Left colon (tissue), 2 donors: ENCODE data around the gene C18orf54. TPM values are rescaled to one million over a fixed set of nuclear protein-coding genes. Genes with fewer than 3 reads are reported as not detected.
"Not testable (repeated sequence)": the region's sequence is repeated elsewhere in the genome, so short reads cannot be mapped to it uniquely, and the experiment has no call there.

Experiments used
- ATAC-seq: fragments of 200-7000 bp; cut with Tn5 transposase; one replicate; pipeline ENCODE4 v1.9.1; 2020; ENCODE audit warnings: mild to moderate bottlenecking, moderate library complexity
- DNase-seq, 2 donors: peaks; one replicate each; pipeline ENCODE4 v3.0.0-alpha.2; 2020
- intact Hi-C, 2 donors: fragments of 100-400 bp; cut with DNase I in 1 of 2; cut with micrococcal nuclease in 1 of 2; formaldehyde crosslinking; loops; one replicate each; pipeline versions ENCODE4 v1.11.2 to v1.14.0; 2022; cut with DNase I, micrococcal nuclease
- total RNA-seq, 2 donors: library from RNA; stranded (reverse); fragmentation: NEBNext Ultra II Directional; extraction: Animal tissue kit (Norgen Biotek cat#: 25700); gene quantifications; one replicate each; pipeline ENCODE4 v1.2.1, GENCODE V29; 2021
- donor health status: DM: no; HTN: no; CAD: no.
- donor health status: DM: yes; HTN: yes; CAD: no.

C18orf54 gene
- total RNA-seq, 2 donors from 2014 or later, result 2.4 to 3.4 TPM

DNA sequence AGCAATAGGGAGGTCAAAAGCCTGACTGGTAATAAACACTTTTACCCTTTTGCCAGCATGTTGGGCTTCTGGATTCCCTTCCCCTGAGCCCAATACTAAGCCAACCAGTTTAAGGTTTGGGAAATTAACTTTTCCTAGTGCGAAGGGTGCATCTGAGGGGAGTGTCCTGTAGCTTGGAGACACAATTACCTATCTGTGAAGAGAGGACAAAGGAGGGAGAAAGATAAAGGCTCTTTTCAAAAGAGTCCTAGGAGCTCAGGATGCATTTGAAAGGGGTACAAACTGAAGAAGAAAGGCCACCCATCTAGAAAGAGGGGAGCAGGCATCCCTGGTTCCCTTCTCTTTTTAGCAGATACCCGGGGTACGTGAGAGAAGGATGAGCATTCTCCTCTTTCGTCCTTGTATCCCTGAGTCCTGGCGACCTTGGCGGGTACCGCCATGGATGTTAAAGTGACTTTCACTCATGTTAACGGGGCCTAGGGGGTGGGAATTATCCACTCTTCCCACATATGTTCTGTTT lies 25.1 kb downstream of the C18orf54 start:
- DNase-seq (no peak), ATAC-seq (no peak)
- intact Hi-C loops, result no loop called here

DNA sequence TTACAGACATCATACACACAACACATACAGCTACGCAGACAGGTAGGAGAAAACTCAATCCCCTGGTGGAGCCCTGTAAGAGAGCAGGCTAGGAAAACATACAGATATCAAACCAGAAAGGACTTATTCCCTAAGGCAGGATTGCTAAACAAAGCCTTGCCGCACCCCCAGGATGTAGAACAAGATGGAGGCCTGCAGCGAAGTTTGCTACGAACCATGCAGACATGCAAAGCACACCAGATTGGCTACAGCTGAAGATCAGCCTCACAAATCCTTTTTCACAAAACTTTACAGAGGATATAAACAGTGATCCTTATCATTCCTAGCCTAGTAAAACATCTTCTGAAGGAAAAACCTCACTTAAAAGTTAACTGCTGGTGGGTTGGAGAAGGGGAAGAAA lies 28.3 kb downstream of the C18orf54 start:
- intact Hi-C loops, result no loop called here
- ATAC-seq, result no peak

DNA sequence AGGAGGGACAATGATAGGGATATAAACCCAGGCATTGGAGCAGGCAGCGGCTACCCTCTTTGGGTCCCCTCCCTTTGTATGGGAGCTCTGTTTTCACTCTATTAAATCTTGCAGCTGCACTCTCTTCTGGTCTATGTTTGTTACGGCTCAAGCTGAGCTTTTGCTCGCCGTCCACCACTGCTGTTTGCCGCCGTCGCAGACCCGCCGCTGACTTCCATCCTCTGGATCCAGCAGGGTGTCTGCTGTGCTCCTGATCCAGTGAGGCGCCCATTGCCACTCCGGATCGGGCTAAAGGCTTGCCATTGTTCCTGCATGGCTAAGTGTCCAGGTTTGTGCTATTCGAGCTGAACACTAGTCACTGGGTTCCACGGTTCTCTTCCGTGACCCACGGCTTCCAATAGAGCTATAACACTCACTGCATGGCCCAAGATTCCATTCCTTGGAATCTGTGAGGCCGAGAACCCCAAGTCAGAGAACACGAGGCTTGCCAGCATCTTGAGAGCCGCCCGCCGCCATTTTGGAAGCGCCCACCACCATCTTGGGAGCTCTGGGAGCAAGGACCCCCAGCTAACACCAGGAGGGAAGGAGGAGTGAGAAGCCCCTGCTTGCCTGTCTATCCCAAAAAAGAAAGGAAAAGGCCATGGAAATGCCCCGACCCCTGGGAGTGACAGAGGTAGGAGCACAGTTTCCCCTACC lies 29.2 kb downstream of the C18orf54 start:
- intact Hi-C loops, DNase-seq, ATAC-seq: not testable (repeated sequence)

More for the DNA sequence above, 28.3 kb downstream of the C18orf54 start:
- DNase-seq, result no peak

DNA sequence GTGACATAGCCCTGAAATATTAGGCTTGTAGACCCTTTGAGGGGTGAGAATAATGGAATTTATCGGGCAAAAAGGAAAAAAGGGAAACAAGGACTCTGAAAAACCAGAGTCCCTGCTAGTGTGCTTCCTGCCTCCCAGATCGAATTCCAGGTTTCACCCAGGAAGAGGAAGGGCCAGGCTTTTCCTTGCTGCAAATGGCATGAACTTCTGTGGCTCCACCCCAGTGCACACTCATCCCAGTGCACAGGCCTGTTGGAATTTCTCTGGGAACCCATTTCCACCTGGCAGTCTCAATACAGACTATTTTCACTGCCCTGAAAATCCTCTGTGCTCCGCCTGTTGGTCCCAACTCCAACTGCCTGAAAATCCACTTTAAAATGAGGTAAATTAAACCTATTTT lies 29.9 kb downstream of the C18orf54 start:
- DNase-seq (no peak), ATAC-seq (no peak)
- intact Hi-C loops, result no loop called here

DNA sequence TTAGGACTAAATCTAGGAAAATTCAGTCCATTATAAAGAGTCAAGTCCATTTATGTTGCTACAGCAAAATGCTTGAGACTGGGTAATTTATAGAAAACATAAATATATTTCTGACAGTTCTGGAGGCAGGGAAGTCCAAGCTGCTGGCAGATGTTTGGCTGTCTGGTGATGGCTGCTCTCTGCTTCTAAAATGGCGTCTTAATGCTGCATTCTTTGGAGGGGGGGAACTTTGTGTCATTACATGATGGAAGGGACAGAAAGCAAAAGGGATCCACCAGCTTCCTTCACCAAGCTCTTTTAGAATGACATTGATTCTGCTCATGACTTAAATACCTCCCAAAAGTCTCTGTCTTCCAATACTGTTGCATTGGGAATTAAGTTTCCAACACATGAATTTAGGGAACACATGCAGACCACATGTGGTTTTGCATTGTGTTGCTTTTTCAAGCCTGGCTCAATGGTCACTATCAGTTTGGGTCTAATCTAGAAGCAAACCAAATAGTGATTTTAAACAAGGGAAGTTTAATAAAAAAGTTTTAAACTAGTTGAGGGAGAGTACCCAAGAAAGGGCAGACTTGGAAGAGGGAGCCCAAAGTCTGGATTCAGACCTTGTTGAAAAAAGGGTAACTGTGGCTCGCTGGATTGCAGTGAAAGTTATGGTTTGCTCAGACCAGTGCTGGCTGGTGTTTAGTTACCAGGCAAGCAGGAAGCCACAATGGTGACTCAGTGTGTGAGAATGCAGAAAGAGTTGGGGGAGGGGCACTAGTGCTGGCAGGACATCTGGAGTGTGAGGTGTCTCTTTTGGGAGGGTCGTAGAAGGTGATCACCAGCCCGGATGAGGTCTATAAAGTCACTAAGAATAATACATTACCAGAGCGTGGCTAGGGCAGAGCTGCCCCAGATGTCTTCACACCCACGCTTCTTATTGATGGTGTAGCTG lies 30.8 kb downstream of the C18orf54 start:
- intact Hi-C loops, result no loop called here
- peak; percentile 31 to 68 for DNase-seq
- ATAC-seq, result peak; percentile 67

DNA sequence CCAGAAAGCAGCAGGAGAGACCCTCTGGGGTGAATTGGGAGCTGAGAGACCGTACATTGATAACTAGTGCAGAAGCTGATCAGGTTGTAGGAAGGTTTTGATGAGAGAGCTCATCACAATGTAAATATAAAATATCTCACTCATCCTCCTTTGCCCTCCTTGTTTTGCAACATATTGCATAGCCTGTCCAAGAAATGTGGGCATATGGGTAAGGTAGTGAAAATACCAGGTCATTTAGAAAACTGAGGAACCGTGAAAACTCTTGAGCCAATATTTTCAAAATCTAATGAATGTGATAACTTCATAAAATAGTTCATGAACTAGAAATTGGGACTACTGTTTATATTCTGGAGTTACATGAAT lies 31.4 kb downstream of the C18orf54 start:
- no peak for DNase-seq
- intact Hi-C loops, result no loop called here
- ATAC-seq, result no peak

DNA sequence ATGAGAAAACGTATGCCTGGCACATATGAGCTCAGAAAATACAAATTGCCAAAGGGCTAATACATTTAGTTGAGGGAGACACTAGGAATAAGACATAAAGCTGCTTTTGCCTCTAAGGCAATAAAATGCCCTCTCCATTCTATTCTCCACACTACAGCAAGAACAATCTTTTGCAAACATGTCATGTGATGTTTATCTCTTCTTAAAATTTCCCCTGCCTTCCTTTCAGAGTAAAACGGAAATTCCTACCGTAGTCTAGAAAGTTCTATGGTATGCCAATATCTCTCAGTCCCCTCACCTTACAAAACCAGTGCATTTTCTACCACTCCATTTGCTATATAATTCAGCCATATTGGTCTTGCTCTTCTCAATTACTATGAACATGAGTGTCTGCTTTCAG lies 33.1 kb downstream of the C18orf54 start:
- ATAC-seq, result no peak
- intact Hi-C loops, result no loop called here
- DNase-seq, result no peak

DNA sequence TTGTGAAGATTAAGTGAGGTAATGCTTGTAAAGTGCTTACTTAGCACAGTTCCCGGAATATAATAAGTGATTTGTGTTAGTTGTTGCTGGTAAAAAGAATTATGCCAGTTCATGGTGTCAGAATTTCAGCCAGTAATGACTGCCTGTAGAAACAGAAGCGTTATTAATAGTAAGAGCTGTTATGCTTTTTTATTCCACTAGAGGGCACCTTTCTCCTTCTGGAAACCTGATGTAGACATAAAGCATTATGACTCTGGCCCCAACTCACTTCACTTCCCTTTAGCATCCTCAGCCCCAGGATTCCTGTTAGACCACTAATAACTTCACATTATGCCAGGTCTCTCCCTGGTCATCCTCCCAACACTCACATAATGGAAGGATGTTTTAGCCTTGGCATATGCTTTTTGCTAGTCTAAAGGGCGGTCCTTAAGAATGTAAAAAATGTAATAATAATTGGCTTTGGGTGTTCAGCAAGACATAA lies 34.9 kb downstream of the C18orf54 start:
- intact Hi-C loops, result no loop called here
- ATAC-seq (peak; percentile 66), DNase-seq (no peak)

DNA sequence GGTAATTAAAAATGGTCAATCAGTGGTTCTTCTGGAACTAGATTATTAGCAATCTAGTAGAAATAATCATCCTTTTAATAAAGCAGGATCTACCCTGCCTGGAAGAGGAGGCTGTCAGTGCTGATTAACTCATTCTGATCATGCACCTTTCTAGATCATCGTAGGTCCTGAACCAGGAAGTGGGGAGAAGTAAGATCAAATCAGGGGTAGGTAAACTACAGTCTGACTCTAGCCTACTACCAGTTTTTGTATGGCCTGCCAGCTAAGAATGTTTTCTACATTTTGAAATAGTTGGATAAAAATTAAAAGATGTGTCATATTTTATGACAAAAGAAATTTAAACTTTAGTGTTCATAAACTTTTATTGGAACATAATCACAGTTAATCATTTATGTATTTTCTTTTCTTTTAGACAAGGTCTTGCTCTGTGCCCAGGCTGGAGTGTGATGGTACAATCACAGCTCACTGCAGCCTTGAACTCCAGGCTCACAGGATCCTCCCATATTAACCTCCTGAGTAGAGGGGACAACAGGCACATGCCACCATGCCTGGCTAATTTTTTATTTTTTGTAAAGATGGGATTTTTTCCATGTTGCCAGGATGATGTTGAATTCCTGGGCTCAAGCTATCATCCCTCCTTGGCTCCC lies 36.1 kb downstream of the C18orf54 start:
- DNase-seq (peak; percentile 27 to 45), ATAC-seq (peak; percentile 80)
- intact Hi-C loops, result no loop called here

DNA sequence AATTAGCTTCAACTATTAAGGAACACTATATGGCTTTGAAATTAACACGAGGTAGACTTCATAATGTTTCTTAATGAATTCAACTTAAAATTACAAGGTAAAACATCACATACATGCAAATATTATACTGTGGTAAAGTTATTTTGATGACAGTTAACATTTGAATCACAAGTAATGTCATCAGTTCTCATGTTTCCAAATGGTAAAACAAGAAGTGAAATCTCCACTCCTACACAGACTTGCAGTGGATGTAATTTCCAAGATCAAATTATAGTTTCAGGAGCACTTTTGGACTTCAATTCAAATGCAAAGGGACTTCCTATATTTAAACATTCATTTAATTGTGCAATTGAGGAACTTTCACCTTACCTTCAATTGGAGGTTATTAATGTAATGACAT lies 39.1 kb downstream of the C18orf54 start:
- ATAC-seq, result no peak
- DNase-seq, result no peak
- intact Hi-C loops, result no loop called here

DNA sequence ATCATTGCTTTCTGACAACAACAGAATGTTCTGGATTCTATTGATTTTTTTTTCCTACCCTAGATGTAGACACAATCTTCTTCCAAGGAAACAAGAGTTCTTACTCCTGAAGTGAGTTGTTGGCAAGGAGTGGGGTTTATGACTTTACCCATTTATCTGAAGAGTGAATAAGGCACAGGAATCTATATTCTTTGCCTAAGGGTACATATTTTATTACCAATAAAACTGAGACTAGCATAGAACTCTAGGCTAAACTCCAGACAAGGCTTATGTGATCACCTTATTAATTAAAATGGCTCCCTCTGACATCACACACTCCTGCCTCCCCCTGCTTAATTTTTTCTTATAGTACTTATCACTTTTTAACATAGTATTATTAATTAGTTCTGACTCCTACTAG lies 47.6 kb downstream of the C18orf54 start:
- DNase-seq (no peak), ATAC-seq (peak; percentile 75)
- intact Hi-C loops, result no loop called here

DNA sequence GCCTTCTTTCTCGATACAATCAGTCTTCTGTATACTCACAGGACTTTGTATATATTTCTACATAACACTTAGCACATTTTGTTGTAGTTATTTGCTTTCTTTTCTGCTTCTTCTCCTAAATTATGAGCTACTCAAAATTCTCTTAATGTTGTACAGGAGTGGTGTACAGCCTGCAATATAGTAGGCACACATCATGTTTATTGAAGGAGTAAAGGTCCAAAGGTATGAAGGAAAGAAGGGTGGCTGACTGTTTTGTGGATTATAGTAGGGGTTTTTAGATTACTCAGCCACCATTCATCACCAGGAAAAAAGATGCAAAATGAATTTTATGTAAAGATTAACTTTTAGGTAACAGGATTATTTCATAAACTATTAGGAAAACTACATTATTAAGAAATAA lies 54.1 kb downstream of the C18orf54 start:
- ATAC-seq, result peak; percentile 96
- no peak for DNase-seq
- intact Hi-C loops, result no loop called here

DNA sequence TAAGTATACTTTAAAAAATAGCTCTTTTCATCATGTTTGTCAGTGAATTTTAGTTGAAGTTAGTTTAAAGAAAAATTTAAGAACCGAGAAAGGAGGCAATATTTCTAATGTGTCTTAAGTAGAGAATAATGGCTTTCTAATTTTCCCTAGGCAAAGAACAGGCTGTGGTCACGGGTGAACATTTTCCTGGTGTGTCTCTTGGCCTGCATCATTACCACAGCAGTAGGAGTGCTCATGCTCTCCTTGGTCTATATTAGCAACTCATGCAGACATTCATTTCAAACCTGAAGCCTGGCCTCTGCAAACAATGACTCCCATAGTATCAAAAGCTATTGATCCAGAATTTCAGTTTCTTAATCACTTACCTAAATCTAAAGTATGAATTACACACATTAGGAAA lies 57.4 kb downstream of the C18orf54 start:
- ATAC-seq, result no peak
- intact Hi-C loops, result no loop called here
- no peak for DNase-seq

DNA sequence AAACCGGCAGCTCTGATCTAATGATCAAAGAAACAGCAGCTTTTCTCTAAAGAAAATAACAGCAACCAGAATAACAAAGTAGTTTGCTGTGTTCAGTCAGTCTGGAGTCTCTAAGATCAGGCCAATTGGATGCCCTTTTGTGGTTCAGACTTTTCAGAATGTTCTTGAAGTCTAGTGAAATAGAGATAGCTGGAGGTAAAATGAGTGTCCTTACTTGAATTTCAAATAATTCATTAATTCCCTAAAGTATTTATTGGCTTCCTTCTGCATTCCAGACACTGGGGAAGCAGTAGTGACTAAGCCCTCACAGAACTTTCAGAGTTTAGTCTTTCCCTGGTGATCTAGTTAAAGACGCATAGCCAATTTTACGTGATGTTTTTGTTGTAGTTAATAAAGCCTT lies 58.7 kb downstream of the C18orf54 start:
- no peak for ATAC-seq
- DNase-seq, result no peak
- intact Hi-C loops, result no loop called here

DNA sequence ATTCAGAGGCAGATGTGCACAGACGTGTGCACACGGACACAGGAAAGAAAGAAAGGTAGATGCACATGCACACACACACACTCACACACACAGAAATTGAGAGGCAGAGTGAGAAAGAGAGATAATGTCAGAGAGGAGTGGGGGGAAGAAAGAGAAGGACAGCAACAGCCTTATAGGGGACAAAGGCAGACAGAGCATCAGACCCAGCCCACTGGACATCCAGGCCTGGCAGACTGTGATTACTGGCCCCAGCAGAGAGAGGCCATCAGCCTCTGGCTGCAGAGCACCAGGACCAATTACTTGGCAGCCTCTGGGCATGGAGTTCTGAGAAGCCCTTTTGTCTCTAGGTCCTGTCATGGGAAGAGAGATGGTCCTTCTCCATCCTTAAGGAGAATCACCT lies 66.1 kb downstream of the C18orf54 start:
- intact Hi-C loops, result no loop called here
- ATAC-seq (no peak), DNase-seq (no peak)

DNA sequence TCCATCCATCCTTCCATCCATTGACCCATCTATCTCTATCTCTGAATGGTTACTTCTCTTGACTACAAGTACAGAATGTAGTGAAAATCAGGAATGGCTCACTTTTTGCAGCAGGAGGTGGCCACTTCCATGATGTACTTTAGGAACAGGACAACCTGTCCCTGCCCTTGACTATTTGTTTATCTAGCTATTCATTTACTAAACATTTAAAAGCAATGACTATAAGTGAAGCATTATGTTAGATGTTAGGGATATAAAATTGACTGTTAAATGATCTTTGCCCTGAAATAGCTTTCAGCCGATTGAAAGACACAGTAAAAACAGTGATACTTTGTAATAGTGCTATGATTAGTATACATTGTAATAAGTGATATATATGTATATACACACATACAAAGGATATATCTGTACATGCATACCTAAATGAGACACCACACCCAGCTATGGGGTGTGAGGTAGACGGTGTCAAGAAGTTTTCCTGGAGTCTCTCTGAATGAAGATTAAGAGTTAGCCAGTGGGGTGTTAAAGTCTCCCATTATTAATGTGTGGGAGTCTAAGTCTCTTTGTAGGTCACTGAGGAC lies 68.5 kb downstream of the C18orf54 start:
- peak; percentile 95 for ATAC-seq
- DNase-seq, result peak in 1 of 2 donors; percentile 18

More for the DNA sequence above, 68.5 kb downstream of the C18orf54 start:
- intact Hi-C loops, result no loop called here
